GM18508 (cell line): ENCODE data around the gene MYO1H.
"Not testable (repeated sequence)": the region's sequence is repeated elsewhere in the genome, so short reads cannot be mapped to it uniquely, and the experiment has no call there.

Source experiments
- ATAC-seq: cut with Tn5 transposase; IDR thresholded peaks from one replicate; pipeline ENCODE4 v1.9.1; 2021; ENCODE audit warnings: moderate number of reproducible peaks; ENCODE audit not compliant: insufficient read depth, unreplicated experiment

Gene MYO1H

GRCh38 chr12:109404841-109405240 is 57.1 kb downstream of the MYO1H start:
- not testable (repeated sequence) for ATAC-seq

GRCh38 chr12:109406147-109406546 is 58.4 kb downstream of the MYO1H start:
- not testable (repeated sequence) for ATAC-seq

GRCh38 chr12:109418848-109419480 is 71.3 kb downstream of the MYO1H start:
- ATAC-seq, result no peak

- ATAC-seq, result no peak
Measured at GRCh38 chr12:109421355-109422087, 73.8 kb downstream of the MYO1H start.

- no peak for ATAC-seq
Measured at GRCh38 chr12:109422251-109422650, 74.6 kb downstream of the MYO1H start.

GRCh38 chr12:109423392-109423791 is 75.7 kb downstream of the MYO1H start:
- ATAC-seq, result no peak

- ATAC-seq, result no peak
Measured at GRCh38 chr12:109428037-109428629, 80.4 kb downstream of the MYO1H start.

- not testable (repeated sequence) for ATAC-seq
Measured at GRCh38 chr12:109428804-109429203, 81.1 kb downstream of the MYO1H start.

- ATAC-seq, result no peak
Measured at GRCh38 chr12:109430244-109430643, 82.5 kb downstream of the MYO1H start.

- no peak for ATAC-seq
Measured at GRCh38 chr12:109432431-109432830, 84.7 kb downstream of the MYO1H start.

- ATAC-seq, result no peak
Measured at GRCh38 chr12:109432842-109433304, 85.2 kb downstream of the MYO1H start.

GRCh38 chr12:109433618-109434017 is 85.9 kb downstream of the MYO1H start:
- ATAC-seq, result no peak

GRCh38 chr12:109434582-109434981 is 86.9 kb downstream of the MYO1H start:
- ATAC-seq, result no peak

- no peak for ATAC-seq
Measured at GRCh38 chr12:109435428-109436187, 87.9 kb downstream of the MYO1H start.

- no peak for ATAC-seq
Measured at GRCh38 chr12:109436188-109436560, 88.5 kb downstream of the MYO1H start.

- ATAC-seq, result no peak
Measured at GRCh38 chr12:109439181-109439580, 91.5 kb downstream of the MYO1H start.

- ATAC-seq, result not testable (repeated sequence)
Measured at GRCh38 chr12:109439951-109440350, 92.3 kb downstream of the MYO1H start.

GRCh38 chr12:109440851-109441490 is 93.3 kb downstream of the MYO1H start:
- ATAC-seq, result no peak

- no peak for ATAC-seq
Measured at GRCh38 chr12:109443794-109444193, 96.1 kb downstream of the MYO1H start.

- no peak for ATAC-seq
Measured at GRCh38 chr12:109444259-109444658, 96.6 kb downstream of the MYO1H start.
